ENCODE measurements around the gene GRK6. TPM values are rescaled to one million over a fixed set of nuclear protein-coding genes. Genes with fewer than 3 reads are reported as not detected.

GRK6 gene
- total RNA-seq, 4 donors from 2014 or later, result 29.1 to 44.7 (median 36.3) TPM

- no peaks in the 10 kb centered on the region for H3K36me3 ChIP-seq
- intact Hi-C loops (cut with DNase I), result loop anchor here (1.0 kb wide), 1 partner anchor 64 kb away; no protein-coding TSS in a partner anchor
- 19% methylated on average over 10 of the region's 13 CpGs for WGBS
- H3K27me3 ChIP-seq, result peaks cover 0 to 32% (median 0%) of the 10 kb centered on the region in 4 donors
- no peak overlapping the region for H3K27ac ChIP-seq (replicated peaks in 1 of 4)
- no peaks in the 10 kb centered on the region for H3K9me3 ChIP-seq
- DNase-seq (ENCODE audit: extremely low spot score), result peak; percentile 95
- TF ChIP-seq POLR2A (IDR thresholded peaks at IDR 0.05; ENCODE audit: low read depth) (no peak), POLR2AphosphoS5 (IDR thresholded peaks at IDR 0.05) (peak in 1 of 2 donors; percentile 57), EP300 (IDR thresholded peaks at IDR 0.05) (no peak)
- TF ChIP-seq, protein P1, sequence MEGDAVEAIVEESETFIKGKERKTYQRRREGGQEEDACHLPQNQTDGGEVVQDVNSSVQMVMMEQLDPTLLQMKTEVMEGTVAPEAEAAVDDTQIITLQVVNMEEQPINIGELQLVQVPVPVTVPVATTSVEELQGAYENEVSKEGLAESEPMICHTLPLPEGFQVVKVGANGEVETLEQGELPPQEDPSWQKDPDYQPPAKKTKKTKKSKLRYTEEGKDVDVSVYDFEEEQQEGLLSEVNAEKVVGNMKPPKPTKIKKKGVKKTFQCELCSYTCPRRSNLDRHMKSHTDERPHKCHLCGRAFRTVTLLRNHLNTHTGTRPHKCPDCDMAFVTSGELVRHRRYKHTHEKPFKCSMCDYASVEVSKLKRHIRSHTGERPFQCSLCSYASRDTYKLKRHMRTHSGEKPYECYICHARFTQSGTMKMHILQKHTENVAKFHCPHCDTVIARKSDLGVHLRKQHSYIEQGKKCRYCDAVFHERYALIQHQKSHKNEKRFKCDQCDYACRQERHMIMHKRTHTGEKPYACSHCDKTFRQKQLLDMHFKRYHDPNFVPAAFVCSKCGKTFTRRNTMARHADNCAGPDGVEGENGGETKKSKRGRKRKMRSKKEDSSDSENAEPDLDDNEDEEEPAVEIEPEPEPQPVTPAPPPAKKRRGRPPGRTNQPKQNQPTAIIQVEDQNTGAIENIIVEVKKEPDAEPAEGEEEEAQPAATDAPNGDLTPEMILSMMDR (IDR thresholded peaks at IDR 0.05), result peak in 2 of 3 experiments; percentile 96 to 97
- H3K4me3 ChIP-seq, result no peak overlapping the region
- H3K4me1 ChIP-seq, result peaks cover 0 to 21% (median 13%) of the 10 kb centered on the region in 4 donors
Observed at GRCh38 chr5:177390363-177391300, 35.8 kb upstream of the GRK6 start.

DNA sequence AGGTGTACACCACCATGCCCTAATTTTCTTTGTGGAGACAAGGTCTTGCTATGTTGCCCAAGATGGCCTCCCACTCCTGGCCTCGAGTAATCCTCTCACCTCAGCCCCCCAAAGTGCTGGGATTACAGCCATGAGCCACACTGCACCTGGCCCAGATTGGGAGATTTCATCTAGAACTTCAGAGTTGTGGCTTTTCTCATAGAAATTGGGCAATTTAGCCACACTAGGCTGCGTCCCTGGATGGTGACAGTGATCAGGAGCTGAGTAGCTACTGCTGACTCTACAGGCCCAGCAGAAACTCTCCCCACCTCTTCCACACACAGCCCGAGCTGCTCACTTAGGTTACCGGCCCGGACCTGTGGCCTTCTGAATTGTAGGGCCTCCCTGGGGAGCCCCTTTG lies 33.7 kb upstream of the GRK6 start:
- DNase-seq (ENCODE audit: extremely low spot score), result no peak
- Histone ChIP-seq H3K27me3 (peaks cover 0 to 46% (median 0%) of the 10 kb centered on the region in 4 donors), H3K27ac (replicated peaks in 1 of 4) (no peak overlapping the region), H3K4me1 (peaks cover 0 to 21% (median 13%) of the 10 kb centered on the region in 4 donors), H3K9me3 (no peaks in the 10 kb centered on the region), H3K4me3 (no peak overlapping the region), H3K36me3 (no peaks in the 10 kb centered on the region)
- TF ChIP-seq POLR2A (IDR thresholded peaks at IDR 0.05; ENCODE audit: low read depth), result no peak
- TF ChIP-seq, protein P1 (IDR thresholded peaks at IDR 0.05), result no peak
- no peak for TF ChIP-seq POLR2AphosphoS5 (IDR thresholded peaks at IDR 0.05)
- no peak for TF ChIP-seq EP300 (IDR thresholded peaks at IDR 0.05)
- intact Hi-C loops (cut with DNase I), result no loop called here
- WGBS, result 90% methylated on average over 5 of the region's 5 CpGs

- intact Hi-C loops (cut with DNase I), result no loop called here
- no peaks in the 10 kb centered on the region for H3K9me3 ChIP-seq
- H3K27me3 ChIP-seq, result peaks cover 0 to 47% (median 1%) of the 10 kb centered on the region in 4 donors
- H3K36me3 ChIP-seq, result no peaks in the 10 kb centered on the region
- DNase-seq (ENCODE audit: extremely low spot score), result no peak
- no peak overlapping the region for H3K4me3 ChIP-seq
- 86% methylated on average over 1 of the region's 1 CpG for WGBS
- H3K27ac ChIP-seq (replicated peaks in 1 of 4), result no peak overlapping the region
- peaks cover 0 to 21% (median 13%) of the 10 kb centered on the region in 4 donors for H3K4me1 ChIP-seq
- TF ChIP-seq EP300 (IDR thresholded peaks at IDR 0.05), result no peak
- TF ChIP-seq POLR2A (IDR thresholded peaks at IDR 0.05; ENCODE audit: low read depth), result no peak
- TF ChIP-seq POLR2AphosphoS5 (IDR thresholded peaks at IDR 0.05), result no peak
- TF ChIP-seq, protein P1 (IDR thresholded peaks at IDR 0.05), result no peak
Observed at GRCh38 chr5:177393206-177393765, 33.2 kb upstream of the GRK6 start.

- Histone ChIP-seq H3K27ac (replicated peaks in 1 of 4) (no peak overlapping the region), H3K4me3 (no peak overlapping the region), H3K4me1 (peaks cover 0 to 16% (median 13%) of the 10 kb centered on the region in 4 donors), H3K27me3 (peaks cover 0 to 49% (median 7%) of the 10 kb centered on the region in 4 donors), H3K36me3 (no peaks in the 10 kb centered on the region), H3K9me3 (no peaks in the 10 kb centered on the region)
- TF ChIP-seq POLR2A (IDR thresholded peaks at IDR 0.05; ENCODE audit: low read depth), result no peak
- TF ChIP-seq, protein P1 (IDR thresholded peaks at IDR 0.05), result no peak
- no peak for TF ChIP-seq EP300 (IDR thresholded peaks at IDR 0.05)
- TF ChIP-seq POLR2AphosphoS5 (IDR thresholded peaks at IDR 0.05), result no peak
- 70% methylated on average over 2 of the region's 5 CpGs for WGBS
- no peak for DNase-seq (ENCODE audit: extremely low spot score)
- intact Hi-C loops (cut with DNase I), result no loop called here
Observed at GRCh38 chr5:177393990-177394389, 32.5 kb upstream of the GRK6 start.
